Activated T-cell treated with anti-CD3 and anti-CD28 coated beads, Interleukin-2, amount 50 U/mL, for 4 hours (primary cell): ENCODE results near the gene RSPO4. TPM values are rescaled to one million over a fixed set of nuclear protein-coding genes. Genes with fewer than 3 reads are reported as not detected.

ENCODE experiments used
- ATAC-seq, 2 donors: fragments of 200-7000 bp; cut with Tn5 transposase; one replicate each; pipeline ENCODE4 v1.10.0; 2021
- DNase-seq: peaks from one replicate; pipeline ENCODE4 v3.0.0-alpha.2; 2020
- H3K27me3 Mint-ChIP-seq: one replicate; pipeline ENCODE4 v1.8.0; 2021; ENCODE audit warnings: low read depth, mixed read lengths
- H3K36me3 Mint-ChIP-seq: one replicate; pipeline ENCODE4 v1.8.0; 2022; ENCODE audit warnings: mixed read lengths; ENCODE audit not compliant: insufficient read depth
- H3K4me1 Mint-ChIP-seq: one replicate; pipeline ENCODE4 v1.8.0; 2021; ENCODE audit warnings: low read depth, mixed read lengths
- H3K4me3 Mint-ChIP-seq: one replicate; pipeline ENCODE4 v1.8.0; 2021; ENCODE audit warnings: mild to moderate bottlenecking, moderate library complexity, mixed read lengths
- H3K9me3 Mint-ChIP-seq: one replicate; pipeline ENCODE4 v1.8.0; 2021; ENCODE audit warnings: mixed read lengths
- total RNA-seq, 3 donors: library from RNA; stranded (reverse); gene quantifications; one replicate each; pipeline ENCODE4 v1.2.1, GENCODE V29; 2021

RSPO4 gene
- total RNA-seq, 3 donors from 2014 or later = not detected

GRCh38 chr20:1015181-1015580, 13.1 kb upstream of the RSPO4 start:
- DNase-seq (no peak), ATAC-seq (no peak)
- Mint-ChIP-seq H3K4me3 (no peak overlapping the region), H3K27me3 (peaks cover 9% of the 10 kb centered on the region), H3K36me3 (no peaks in the 10 kb centered on the region), H3K4me1 (no peaks in the 10 kb centered on the region), H3K9me3 (no peaks in the 10 kb centered on the region)

GRCh38 chr20:1014471-1014870, 12.4 kb upstream of the RSPO4 start:
- H3K36me3 Mint-ChIP-seq = no peaks in the 10 kb centered on the region
- no peaks in the 10 kb centered on the region for H3K9me3 Mint-ChIP-seq
- DNase-seq (no peak), ATAC-seq (no peak)
- H3K4me1 Mint-ChIP-seq = no peaks in the 10 kb centered on the region
- H3K27me3 Mint-ChIP-seq = peaks cover 6% of the 10 kb centered on the region
- no peak overlapping the region for H3K4me3 Mint-ChIP-seq

GRCh38 chr20:1013566-1014340, 11.6 kb upstream of the RSPO4 start:
- DNase-seq (no peak), ATAC-seq (no peak)
- H3K27me3 Mint-ChIP-seq = peaks cover 6% of the 10 kb centered on the region
- H3K36me3 Mint-ChIP-seq = no peaks in the 10 kb centered on the region
- H3K9me3 Mint-ChIP-seq = no peaks in the 10 kb centered on the region
- no peaks in the 10 kb centered on the region for H3K4me1 Mint-ChIP-seq
- H3K4me3 Mint-ChIP-seq = no peak overlapping the region

GRCh38 chr20:1012359-1013168, 10.5 kb upstream of the RSPO4 start:
- Mint-ChIP-seq H3K4me3 (no peak overlapping the region), H3K9me3 (no peaks in the 10 kb centered on the region), H3K27me3 (peaks cover 6% of the 10 kb centered on the region), H3K36me3 (no peaks in the 10 kb centered on the region), H3K4me1 (no peaks in the 10 kb centered on the region)
- DNase-seq (no peak), ATAC-seq (no peak)

GRCh38 chr20:1010659-1011058, 8.5 kb upstream of the RSPO4 start:
- no peak for DNase-seq

GRCh38 chr20:1005452-1006027, 3.4 kb upstream of the RSPO4 start:
- ATAC-seq (peak; percentile 81 to 88), DNase-seq (no peak)
- no peaks in the 10 kb centered on the region for H3K9me3 Mint-ChIP-seq
- H3K4me1 Mint-ChIP-seq = peaks cover 7% of the 10 kb centered on the region
- no peak overlapping the region for H3K4me3 Mint-ChIP-seq
- no peaks in the 10 kb centered on the region for H3K36me3 Mint-ChIP-seq
- peaks cover 40% of the 10 kb centered on the region for H3K27me3 Mint-ChIP-seq

More at GRCh38 chr20:1010659-1011058, 8.5 kb upstream of the RSPO4 start:
- Mint-ChIP-seq H3K27me3 (peaks cover 6% of the 10 kb centered on the region), H3K4me1 (no peaks in the 10 kb centered on the region), H3K9me3 (no peaks in the 10 kb centered on the region), H3K36me3 (no peaks in the 10 kb centered on the region), H3K4me3 (no peak overlapping the region)
- no peak for ATAC-seq

GRCh38 chr20:1003920-1004697, 2.0 kb upstream of the RSPO4 start:
- H3K27me3 Mint-ChIP-seq = peaks cover 45% of the 10 kb centered on the region
- no peaks in the 10 kb centered on the region for H3K36me3 Mint-ChIP-seq
- no peaks in the 10 kb centered on the region for H3K9me3 Mint-ChIP-seq
- ATAC-seq = no peak
- DNase-seq = no peak
- H3K4me3 Mint-ChIP-seq = no peak overlapping the region
- peaks cover 7% of the 10 kb centered on the region for H3K4me1 Mint-ChIP-seq

GRCh38 chr20:1002682-1003561, 811 bp upstream of the RSPO4 start:
- ATAC-seq = peak in 1 of 2 donors; percentile 15
- Mint-ChIP-seq H3K4me1 (peaks cover 7% of the 10 kb centered on the region), H3K4me3 (peak overlapping the region; percentile 29), H3K9me3 (no peaks in the 10 kb centered on the region), H3K27me3 (peaks cover 45% of the 10 kb centered on the region), H3K36me3 (no peaks in the 10 kb centered on the region)
- DNase-seq = no peak

- H3K4me3 Mint-ChIP-seq = no peak overlapping the region
- H3K4me1 Mint-ChIP-seq = peaks cover 7% of the 10 kb centered on the region
- H3K9me3 Mint-ChIP-seq = no peaks in the 10 kb centered on the region
- no peak for DNase-seq
- H3K36me3 Mint-ChIP-seq = no peaks in the 10 kb centered on the region
- no peak for ATAC-seq
- H3K27me3 Mint-ChIP-seq = peaks cover 45% of the 10 kb centered on the region
These were observed 995 bp downstream of the RSPO4 start for GRCh38 chr20:1001116-1001515.

- peaks cover 7% of the 10 kb centered on the region for H3K4me1 Mint-ChIP-seq
- H3K36me3 Mint-ChIP-seq = no peaks in the 10 kb centered on the region
- H3K9me3 Mint-ChIP-seq = no peaks in the 10 kb centered on the region
- DNase-seq (no peak), ATAC-seq (no peak)
- no peak overlapping the region for H3K4me3 Mint-ChIP-seq
- H3K27me3 Mint-ChIP-seq = peaks cover 26% of the 10 kb centered on the region
These were observed 3.8 kb downstream of the RSPO4 start for GRCh38 chr20:998231-998830.

GRCh38 chr20:997486-997885, 4.6 kb downstream of the RSPO4 start:
- no peaks in the 10 kb centered on the region for H3K36me3 Mint-ChIP-seq
- H3K27me3 Mint-ChIP-seq = peaks cover 18% of the 10 kb centered on the region
- H3K4me1 Mint-ChIP-seq = peaks cover under 1% of the 10 kb centered on the region
- DNase-seq = no peak
- no peak for ATAC-seq
- H3K9me3 Mint-ChIP-seq = no peaks in the 10 kb centered on the region
- no peak overlapping the region for H3K4me3 Mint-ChIP-seq

GRCh38 chr20:997016-997415, 5.1 kb downstream of the RSPO4 start:
- Mint-ChIP-seq H3K36me3 (no peaks in the 10 kb centered on the region), H3K27me3 (peaks cover 21% of the 10 kb centered on the region), H3K4me1 (no peaks in the 10 kb centered on the region), H3K9me3 (no peaks in the 10 kb centered on the region), H3K4me3 (no peak overlapping the region)
- no peak for ATAC-seq
- DNase-seq = no peak

- Mint-ChIP-seq H3K4me3 (no peak overlapping the region), H3K27me3 (peaks cover 17% of the 10 kb centered on the region), H3K4me1 (no peaks in the 10 kb centered on the region), H3K36me3 (no peaks in the 10 kb centered on the region), H3K9me3 (no peaks in the 10 kb centered on the region)
- DNase-seq (no peak), ATAC-seq (no peak)
These were observed 6.9 kb downstream of the RSPO4 start for GRCh38 chr20:995170-995569.
